ENCODE measurements around the gene CATSPERE. TPM values are rescaled to one million over a fixed set of nuclear protein-coding genes. Genes with fewer than 3 reads are reported as not detected.

The CATSPERE gene
- total RNA-seq, 1 donor from 2014 or later: 1.1 TPM

Other genes starting within 250 kb of the CATSPERE start
- gene ADSS2, start 9.4 kb upstream of the CATSPERE start, total RNA-seq (ENCODE audit: unreplicated experiment): 35.4 TPM
- gene DESI2, start 191.9 kb downstream of the CATSPERE start, total RNA-seq (ENCODE audit: unreplicated experiment): 52.5 TPM

Measured in endothelial cell (in vitro differentiated cells).